ENCODE data around the gene SMIM33. TPM values are rescaled to one million over a fixed set of nuclear protein-coding genes. Genes with fewer than 3 reads are reported as not detected.
A peak's percentile ranks its signal among the peaks of the same experiment; 100 is the strongest.
"Not testable (repeated sequence)": the region's sequence is repeated elsewhere in the genome, so short reads cannot be mapped to it uniquely, and the experiment has no call there.

The SMIM33 gene
- total and polyA plus RNA-seq, 9 donors: not detected

DNA sequence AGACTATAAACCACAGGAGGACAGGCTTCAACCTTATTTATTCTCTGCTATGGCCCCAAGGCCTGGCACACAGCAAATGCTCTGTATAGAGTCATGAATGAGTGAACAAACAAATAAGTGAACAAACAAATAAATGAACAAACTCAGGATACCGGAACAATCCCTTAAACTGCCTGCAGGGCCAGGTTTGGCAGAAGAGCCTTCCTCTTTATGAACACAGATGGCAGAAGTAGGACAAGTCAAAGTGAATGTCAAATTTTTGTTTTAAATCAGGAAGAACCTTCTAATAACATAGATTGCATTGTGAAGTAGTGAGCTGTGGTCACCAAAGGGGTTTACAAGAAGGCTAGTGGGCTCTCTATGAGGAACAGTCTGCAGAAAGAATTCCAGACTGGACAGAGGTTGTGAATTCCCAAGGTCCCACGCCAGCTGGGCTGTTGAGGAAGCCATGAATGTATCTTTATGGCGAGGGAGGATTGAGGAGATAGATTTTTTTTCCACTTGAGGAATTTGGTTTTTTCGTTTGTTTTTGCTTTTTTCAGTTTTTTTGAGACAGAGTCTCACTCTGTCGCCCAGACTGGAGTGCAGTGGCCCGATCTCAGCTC is 42.1 kb downstream of the SMIM33 start:
- intact Hi-C loops (cut with DNase I): loop anchor here in 2 of 4 donors (1.0 to 10.0 kb wide), 2 partner anchors 68 to 91 kb away; no protein-coding TSS in a partner anchor
- no peak overlapping the region for H3K27ac ChIP-seq
- H3K36me3 ChIP-seq: no peaks in the 10 kb centered on the region
- TF ChIP-seq, protein P1, sequence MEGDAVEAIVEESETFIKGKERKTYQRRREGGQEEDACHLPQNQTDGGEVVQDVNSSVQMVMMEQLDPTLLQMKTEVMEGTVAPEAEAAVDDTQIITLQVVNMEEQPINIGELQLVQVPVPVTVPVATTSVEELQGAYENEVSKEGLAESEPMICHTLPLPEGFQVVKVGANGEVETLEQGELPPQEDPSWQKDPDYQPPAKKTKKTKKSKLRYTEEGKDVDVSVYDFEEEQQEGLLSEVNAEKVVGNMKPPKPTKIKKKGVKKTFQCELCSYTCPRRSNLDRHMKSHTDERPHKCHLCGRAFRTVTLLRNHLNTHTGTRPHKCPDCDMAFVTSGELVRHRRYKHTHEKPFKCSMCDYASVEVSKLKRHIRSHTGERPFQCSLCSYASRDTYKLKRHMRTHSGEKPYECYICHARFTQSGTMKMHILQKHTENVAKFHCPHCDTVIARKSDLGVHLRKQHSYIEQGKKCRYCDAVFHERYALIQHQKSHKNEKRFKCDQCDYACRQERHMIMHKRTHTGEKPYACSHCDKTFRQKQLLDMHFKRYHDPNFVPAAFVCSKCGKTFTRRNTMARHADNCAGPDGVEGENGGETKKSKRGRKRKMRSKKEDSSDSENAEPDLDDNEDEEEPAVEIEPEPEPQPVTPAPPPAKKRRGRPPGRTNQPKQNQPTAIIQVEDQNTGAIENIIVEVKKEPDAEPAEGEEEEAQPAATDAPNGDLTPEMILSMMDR (IDR thresholded peaks at IDR 0.05): no peak
- TF ChIP-seq EP300 (IDR thresholded peaks at IDR 0.05) (no peak), POLR2A (IDR thresholded peaks at IDR 0.05) (no peak)
- no peak overlapping the region for H3K4me3 ChIP-seq
- no peak for DNase-seq
- 45 to 54% (median 49%) methylated on average over 6 of the region's 6 CpGs for WGBS, 3 donors
- peaks cover 3% of the 10 kb centered on the region for H3K4me1 ChIP-seq (ENCODE audit: insufficient read depth)
- no peaks in the 10 kb centered on the region for H3K27me3 ChIP-seq
- no peaks in the 10 kb centered on the region for H3K9me3 ChIP-seq

DNA sequence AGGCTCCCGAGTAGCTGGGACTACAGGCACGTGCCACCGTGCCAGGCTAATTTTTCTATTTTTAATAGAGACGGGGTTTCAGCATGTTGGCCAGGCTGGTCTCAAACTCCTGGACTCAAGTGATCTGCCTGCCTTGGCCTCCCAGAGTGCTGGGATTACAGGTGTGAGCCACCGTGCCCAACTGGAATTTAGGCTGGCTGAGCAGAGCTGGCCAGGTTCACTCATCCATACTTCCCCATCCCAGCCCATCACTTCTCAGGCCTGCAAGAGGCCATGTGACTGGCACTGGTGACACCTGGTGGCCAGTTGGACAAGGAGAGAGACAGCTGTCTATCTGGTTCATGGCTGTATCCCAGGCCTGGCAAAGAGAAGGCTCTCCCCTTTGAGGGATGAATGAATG is 42.6 kb downstream of the SMIM33 start:
- not testable (repeated sequence) for H3K27me3 ChIP-seq; H3K36me3 ChIP-seq; H3K4me1 ChIP-seq (ENCODE audit: insufficient read depth); H3K27ac ChIP-seq; H3K4me3 ChIP-seq; H3K9me3 ChIP-seq
- TF ChIP-seq, protein P1 (IDR thresholded peaks at IDR 0.05): peak in 1 of 3 donors; percentile 30
- peak; percentile 36 to 62 (median 55) for DNase-seq
- intact Hi-C loops (cut with DNase I): loop anchor here in 2 of 4 donors (1.0 to 10.0 kb wide), 2 partner anchors 69 to 91 kb away; no protein-coding TSS in a partner anchor
- WGBS, 3 donors: 78 to 83% (median 82%) methylated on average over 5 of the region's 5 CpGs

DNA sequence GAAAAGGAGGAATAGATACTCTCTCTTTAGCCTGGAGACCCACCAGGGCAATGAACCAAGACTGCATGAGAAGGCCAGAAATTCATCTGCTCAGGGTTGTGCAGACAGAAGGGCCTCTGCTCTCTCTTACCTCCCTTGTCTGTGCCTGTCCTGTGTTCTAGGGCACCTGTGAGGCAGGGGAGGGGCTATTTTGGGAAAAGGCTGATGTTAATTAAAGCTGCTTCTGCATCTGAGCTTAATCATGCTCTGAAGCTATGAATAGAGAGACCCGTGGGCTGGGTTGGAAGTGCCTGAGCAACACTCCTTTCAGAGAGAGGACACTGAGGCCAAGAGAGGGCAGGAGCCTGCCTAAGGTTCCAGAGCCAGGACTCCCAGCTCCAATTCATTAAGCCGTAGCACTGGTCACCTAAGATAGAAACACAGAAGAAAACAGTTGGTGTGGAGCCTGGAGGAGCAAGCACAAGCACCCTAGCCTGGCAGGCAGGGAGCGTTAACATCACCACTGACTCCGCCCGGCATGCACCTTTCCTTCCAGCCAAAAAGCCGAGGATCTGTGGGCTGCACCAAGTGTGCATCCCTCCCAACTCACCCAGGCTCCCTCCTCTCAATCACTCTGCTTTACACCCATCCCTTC is 43.2 kb downstream of the SMIM33 start:
- intact Hi-C loops (cut with DNase I): loop anchor here in 2 of 4 donors (1.0 to 10.0 kb wide), 2 partner anchors 69 to 92 kb away; no protein-coding TSS in a partner anchor
- Histone ChIP-seq H3K27me3 (no peaks in the 10 kb centered on the region), H3K9me3 (no peaks in the 10 kb centered on the region), H3K4me1 (ENCODE audit: insufficient read depth) (peaks cover 3% of the 10 kb centered on the region), H3K4me3 (no peak overlapping the region), H3K36me3 (no peaks in the 10 kb centered on the region), H3K27ac (no peak overlapping the region)
- no peak for DNase-seq
- TF ChIP-seq, protein P1 (IDR thresholded peaks at IDR 0.05): no peak
- TF ChIP-seq EP300 (IDR thresholded peaks at IDR 0.05) (no peak), POLR2A (IDR thresholded peaks at IDR 0.05) (no peak)
- WGBS, 3 donors: 80 to 87% (median 85%) methylated on average over 6 of the region's 6 CpGs

DNA sequence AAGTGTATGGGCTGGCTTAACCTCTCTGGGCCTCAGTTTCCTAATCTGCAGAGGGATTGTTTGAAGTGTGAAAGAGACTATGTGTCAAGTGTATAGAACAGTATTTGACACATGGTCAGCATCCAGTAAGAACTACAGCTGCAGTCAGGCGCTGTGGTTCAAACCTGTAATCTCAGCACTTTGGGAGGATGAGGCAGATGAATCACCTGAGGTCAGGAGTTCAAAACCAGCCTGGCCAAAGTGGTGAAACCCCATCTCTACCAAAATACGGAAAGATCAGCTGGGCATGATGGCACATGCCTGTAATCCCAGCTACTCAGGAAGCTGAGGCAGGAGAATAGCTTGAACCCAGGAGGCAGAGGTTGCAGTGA is 43.7 kb downstream of the SMIM33 start:
- H3K36me3 ChIP-seq: no peaks in the 10 kb centered on the region
- no peak for TF ChIP-seq EP300 (IDR thresholded peaks at IDR 0.05)
- TF ChIP-seq, protein P1 (IDR thresholded peaks at IDR 0.05): no peak
- TF ChIP-seq POLR2A (IDR thresholded peaks at IDR 0.05): no peak
- WGBS, 3 donors: 83 to 88% (median 84%) methylated on average over 2 of the region's 2 CpGs
- H3K4me3 ChIP-seq: no peak overlapping the region
- no peak overlapping the region for H3K27ac ChIP-seq
- no peaks in the 10 kb centered on the region for H3K9me3 ChIP-seq
- no peak for DNase-seq
- intact Hi-C loops (cut with DNase I): loop anchor here in 1 of 4 donors (10.0 kb wide), 1 partner anchor 70 kb away; no protein-coding TSS in a partner anchor
- H3K4me1 ChIP-seq (ENCODE audit: insufficient read depth): peaks cover 3% of the 10 kb centered on the region
- H3K27me3 ChIP-seq: no peaks in the 10 kb centered on the region
